OCI-LY7 (cell line): ENCODE data around the gene MIER1. TPM values are rescaled to one million over a fixed set of nuclear protein-coding genes. Genes with fewer than 3 reads are reported as not detected.

Source experiments
- BruUV-seq: library from RNA; stranded (reverse); fragments of 400-500 nt; replicated peaks from 2 replicates; lab custom pipeline; 2021; lab: Mats Ljungman, UMichigan
- CTCF ChIA-PET: fragments of 300-600 bp; sonication (Branson Sonifier 250); formaldehyde crosslinking; loops from one replicate; lab custom pipeline; 2022; ENCODE audit warnings: antibody characterized with exemption; ENCODE audit not compliant: unreplicated experiment; lab: Charles Lee
- POLR2A ChIA-PET: fragments of 300-600 bp; sonication (Branson Sonifier 250); formaldehyde crosslinking; loops from one replicate; lab custom pipeline; 2022; ENCODE audit warnings: antibody characterized with exemption; lab: Charles Lee
- DNase-seq: peaks from one replicate; pipeline ENCODE4 v3.0.0-alpha.2; 2015; ENCODE audit warnings: low spot score
- H2AFZ ChIP-seq: fragments of 200-600 bp; sonication (generic), shearing (Covaris generic); 2 replicates; pipeline ENCODE4 v1.6.1; 2014; ENCODE audit warnings: mild to moderate bottlenecking, antibody characterized with exemption, low read length, moderate library complexity
- H3K27ac ChIP-seq: fragments of 200-600 bp; sonication (generic); 2 replicates; pipeline ENCODE4 v1.5.1; 2014; ENCODE audit warnings: mixed run types, low read depth, mild to moderate bottlenecking, moderate library complexity, low read length, inconsistent platforms; ENCODE audit not compliant: poor library complexity, severe bottlenecking
- H3K36me3 ChIP-seq: fragments of 200-600 bp; sonication (generic); 2 replicates; pipeline ENCODE4 v1.6.1; 2014; ENCODE audit warnings: mild to moderate bottlenecking, antibody characterized with exemption, low read length, moderate library complexity, mixed read lengths; ENCODE audit not compliant: insufficient read depth
- H3K4me1 ChIP-seq: fragments of 200-600 bp; sonication (generic); 2 replicates; pipeline ENCODE4 v1.5.1; 2014; ENCODE audit warnings: mild to moderate bottlenecking, low read length; ENCODE audit not compliant: insufficient read depth, poor library complexity, severe bottlenecking
- H3K4me2 ChIP-seq: fragments of 200-600 bp; sonication (generic); 2 replicates; pipeline ENCODE4 v1.6.1; 2014; ENCODE audit warnings: mild to moderate bottlenecking, low read length
- H3K4me3 ChIP-seq: fragments of 200-600 bp; sonication (generic); 2 replicates; pipeline ENCODE4 v1.5.1; 2014; ENCODE audit warnings: mild to moderate bottlenecking, low read depth, low read length; ENCODE audit not compliant: poor library complexity, severe bottlenecking
- H3K79me2 ChIP-seq: fragments of 200-600 bp; sonication (generic); 2 replicates; pipeline ENCODE4 v1.6.1; 2016; ENCODE audit warnings: low read depth, mild to moderate bottlenecking, low read length, moderate library complexity, mixed read lengths; ENCODE audit not compliant: insufficient read depth
- H3K9me2 ChIP-seq: fragments of 200-600 bp; sonication (generic); 2 replicates; pipeline ENCODE4 v1.6.1; 2016; ENCODE audit warnings: mild to moderate bottlenecking, low read length, mixed read lengths; ENCODE audit not compliant: insufficient read depth
- H3K9me3 ChIP-seq: fragments of 200-600 bp; sonication (generic); 2 replicates; pipeline ENCODE4 v1.6.1; 2014; ENCODE audit warnings: mild to moderate bottlenecking, mixed run types, low read length, mixed read lengths
- H4K20me1 ChIP-seq: fragments of 200-600 bp; sonication (generic); 2 replicates; pipeline ENCODE4 v1.6.1; 2014; ENCODE audit warnings: mild to moderate bottlenecking, antibody characterized with exemption, low read length, moderate library complexity, mixed read lengths; ENCODE audit not compliant: insufficient read depth
- EZH2phosphoT487 ChIP-seq: fragments of 200-600 bp; sonication (generic); IDR thresholded peaks from 2 replicates; pipeline ENCODE4 v1.6.1; 2018; ENCODE audit warnings: low read depth, borderline replicate concordance, mild to moderate bottlenecking, mixed run types, antibody characterized with exemption, low read length, moderate library complexity, mixed read lengths
- intact Hi-C: fragments of 100-400 bp; cut with micrococcal nuclease; formaldehyde crosslinking; loops from one replicate; pipeline ENCODE4 v1.10.0; 2022; ENCODE audit not compliant: unreplicated experiment
- total RNA-seq, 2 experiments: library from RNA; depleted of rRNA in 1 of 2; stranded (reverse); fragments of >200 nt in 1 of 2; shearing (Covaris generic) in 1 of 2; gene quantifications; 2 replicates each; pipeline ENCODE4 v1.2.3, GENCODE V29; 2014 to 2022
- TF ChIP-seq, protein P1 (sequence below): fragments of 200-600 bp; sonication (generic); conservative IDR thresholded peaks from 2 replicates; pipeline ENCODE4 v1.5.1; 2014; ENCODE audit warnings: mild to moderate bottlenecking, antibody characterized with exemption, low read length, moderate library complexity, mixed read lengths

The MIER1 gene
- total RNA-seq, 2 experiments from 2014 or later: 24.4 to 45.9 TPM

DNA sequence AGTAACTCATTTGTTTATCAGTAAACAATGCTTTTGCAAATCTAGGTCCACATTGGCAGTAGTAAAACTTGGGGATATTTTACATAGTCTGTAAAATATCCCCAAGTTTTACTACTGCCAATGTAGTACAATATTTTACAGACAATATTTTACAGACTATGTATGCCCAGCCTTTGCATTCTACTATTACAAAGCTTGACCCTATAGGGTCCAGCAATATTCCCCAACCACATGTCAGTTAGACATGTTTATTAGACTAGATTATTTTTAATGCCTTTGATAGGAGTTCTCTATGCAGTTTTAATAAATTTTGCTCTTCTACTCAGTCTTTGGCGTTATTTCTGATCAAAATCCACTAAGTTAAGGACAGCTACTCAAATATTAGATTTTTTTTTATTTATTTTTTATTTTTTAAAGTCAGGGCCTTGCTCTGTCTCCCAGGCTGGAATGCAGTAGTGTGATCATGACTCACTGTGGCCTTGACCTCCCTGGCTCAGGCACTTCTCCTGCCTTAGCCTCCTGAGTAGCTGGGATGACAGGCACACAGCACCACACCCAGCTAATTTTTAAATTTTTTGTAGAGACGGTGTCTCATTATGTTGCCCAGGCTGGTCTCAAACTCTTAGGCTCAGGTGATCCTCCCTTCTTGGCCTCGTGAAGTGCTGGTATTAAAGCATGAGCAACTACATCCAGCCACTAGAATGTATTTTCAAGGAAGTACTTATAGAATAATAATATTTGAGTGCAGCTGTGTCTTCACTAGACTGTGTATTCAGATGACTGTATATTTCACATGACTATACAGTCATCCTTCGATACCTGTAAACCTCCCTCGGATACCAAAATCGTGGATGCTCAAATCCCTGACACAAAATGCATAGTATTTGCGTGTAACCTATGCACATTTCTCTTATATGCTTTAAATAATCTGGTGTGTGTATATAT, 19.8 kb downstream of the MIER1 start:
- Histone ChIP-seq H2AFZ (no peak overlapping the region), H3K4me3 (no peak overlapping the region), H3K36me3 (peaks cover 98% of the 10 kb centered on the region), H3K79me2 (peaks cover 87% of the 10 kb centered on the region), H3K9me2 (no peaks in the 10 kb centered on the region), H4K20me1 (0 out of 2 replicates have a peak, but pooled peaks cover 2% of the 10 kb centered on the region), H3K9me3 (no peaks in the 10 kb centered on the region), H3K27ac (no peak overlapping the region), H3K4me2 (no peak overlapping the region), H3K4me1 (no peaks in the 10 kb centered on the region)
- ChIA-PET CTCF (no interaction called here), POLR2A (interaction anchor here (0.6 to 1.1 kb wide), 9 partner anchors 11 to 170 kb away, joined by 3 to 4 read pairs (median 3); no protein-coding TSS in a partner anchor)
- TF ChIP-seq, protein P1, sequence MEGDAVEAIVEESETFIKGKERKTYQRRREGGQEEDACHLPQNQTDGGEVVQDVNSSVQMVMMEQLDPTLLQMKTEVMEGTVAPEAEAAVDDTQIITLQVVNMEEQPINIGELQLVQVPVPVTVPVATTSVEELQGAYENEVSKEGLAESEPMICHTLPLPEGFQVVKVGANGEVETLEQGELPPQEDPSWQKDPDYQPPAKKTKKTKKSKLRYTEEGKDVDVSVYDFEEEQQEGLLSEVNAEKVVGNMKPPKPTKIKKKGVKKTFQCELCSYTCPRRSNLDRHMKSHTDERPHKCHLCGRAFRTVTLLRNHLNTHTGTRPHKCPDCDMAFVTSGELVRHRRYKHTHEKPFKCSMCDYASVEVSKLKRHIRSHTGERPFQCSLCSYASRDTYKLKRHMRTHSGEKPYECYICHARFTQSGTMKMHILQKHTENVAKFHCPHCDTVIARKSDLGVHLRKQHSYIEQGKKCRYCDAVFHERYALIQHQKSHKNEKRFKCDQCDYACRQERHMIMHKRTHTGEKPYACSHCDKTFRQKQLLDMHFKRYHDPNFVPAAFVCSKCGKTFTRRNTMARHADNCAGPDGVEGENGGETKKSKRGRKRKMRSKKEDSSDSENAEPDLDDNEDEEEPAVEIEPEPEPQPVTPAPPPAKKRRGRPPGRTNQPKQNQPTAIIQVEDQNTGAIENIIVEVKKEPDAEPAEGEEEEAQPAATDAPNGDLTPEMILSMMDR: no peak
- no peak for TF ChIP-seq EZH2phosphoT487
- no peak for DNase-seq
- intact Hi-C loops: no loop called here
- BruUV-seq: no TSS peak

DNA sequence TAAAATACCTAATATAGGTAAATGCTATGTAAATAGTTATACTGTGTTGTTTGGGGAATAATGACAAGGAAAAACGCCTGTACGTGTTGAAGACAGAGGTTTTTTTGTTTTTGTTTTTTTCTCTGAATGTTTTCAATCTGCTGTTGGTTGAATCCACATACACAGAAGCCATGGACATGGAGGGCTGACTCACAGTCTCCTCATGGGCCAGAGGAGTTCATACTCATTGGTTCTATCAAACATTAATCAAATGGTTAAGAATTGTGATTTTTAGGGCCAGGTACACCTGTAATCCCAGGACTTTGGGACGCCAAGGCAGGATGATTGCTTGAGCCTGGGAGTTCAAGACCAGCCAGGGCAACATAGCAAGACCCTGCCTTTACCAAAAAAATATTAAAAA, 20.5 kb downstream of the MIER1 start:
- POLR2A ChIA-PET: interaction anchor here (0.8 to 1.0 kb wide), 3 partner anchors 10 to 15 kb away, joined by 3 to 4 read pairs (median 4); no protein-coding TSS in a partner anchor
- no peaks in the 10 kb centered on the region for H3K4me1 ChIP-seq
- DNase-seq: no peak
- H3K9me3 ChIP-seq: no peaks in the 10 kb centered on the region
- H3K79me2 ChIP-seq: peaks cover 83% of the 10 kb centered on the region
- no peak overlapping the region for H3K4me3 ChIP-seq
- H3K4me2 ChIP-seq: no peak overlapping the region
- H2AFZ ChIP-seq: no peak overlapping the region
- no peak for TF ChIP-seq EZH2phosphoT487
- TF ChIP-seq, protein P1: no peak
- no TSS peak for BruUV-seq
- H3K27ac ChIP-seq: no peak overlapping the region
- no peaks in the 10 kb centered on the region for H3K9me2 ChIP-seq
- H4K20me1 ChIP-seq: no peaks in the 10 kb centered on the region
- peaks cover 98% of the 10 kb centered on the region for H3K36me3 ChIP-seq
- CTCF ChIA-PET: no interaction called here
- intact Hi-C loops: no loop called here
